Parathyroid adenoma (tissue), 2 donors: ENCODE results near the gene ABCD1.

Source experiments
- H2AFZ ChIP-seq: fragments of 300-600 bp; sonication (generic); one replicate; pipeline ENCODE4 v1.7.0; 2017; ENCODE audit warnings: antibody characterized with exemption, mild to moderate bottlenecking
- H3K27ac ChIP-seq: fragments of 300-600 bp; sonication (generic); one replicate; pipeline ENCODE4 v1.7.0; 2017
- H3K27me3 ChIP-seq: fragments of 300-600 bp; sonication (generic); one replicate; pipeline ENCODE4 v1.7.0; 2017; ENCODE audit warnings: low read length; ENCODE audit not compliant: control insufficient read depth, insufficient read depth
- H3K36me3 ChIP-seq: fragments of 300-600 bp; sonication (generic); one replicate; pipeline ENCODE4 v1.7.0; 2017; ENCODE audit warnings: low read length; ENCODE audit not compliant: control insufficient read depth, insufficient read depth
- H3K4me1 ChIP-seq: fragments of 300-600 bp; sonication (generic); one replicate; pipeline ENCODE4 v1.7.0; 2017; ENCODE audit warnings: control low read depth
- H3K4me2 ChIP-seq: fragments of 300-600 bp; sonication (generic); one replicate; pipeline ENCODE4 v1.7.0; 2017; ENCODE audit warnings: low read length
- H3K4me3 ChIP-seq: fragments of 300-600 bp; sonication (generic); one replicate; pipeline ENCODE4 v1.7.0; 2017; ENCODE audit warnings: low read depth, low read length
- H3K79me2 ChIP-seq: fragments of 300-600 bp; sonication (generic); one replicate; pipeline ENCODE4 v1.7.0; 2017; ENCODE audit warnings: control low read depth
- H3K9ac ChIP-seq: fragments of 300-600 bp; sonication (generic); one replicate; pipeline ENCODE4 v1.7.0; 2017; ENCODE audit warnings: mild to moderate bottlenecking
- H3K9me3 ChIP-seq: fragments of 300-600 bp; sonication (generic); one replicate; pipeline ENCODE4 v1.7.0; 2017; ENCODE audit warnings: low read length; ENCODE audit not compliant: control insufficient read depth
- CTCF ChIP-seq: fragments of 300-600 bp; sonication (generic); IDR thresholded peaks from one replicate; pipeline ENCODE4 v1.7.0; 2017; ENCODE audit warnings: antibody characterized with exemption, mild to moderate bottlenecking
- donor health status: primary hyperparathyroidism.

Gene ABCD1

GRCh38 chrX:153708415-153708814 is 16.2 kb upstream of the ABCD1 start:
- no peaks in the 10 kb centered on the region for H3K9me3 ChIP-seq
- peak; percentile 49 for TF ChIP-seq CTCF
- no peak overlapping the region for H2AFZ ChIP-seq
- no peaks in the 10 kb centered on the region for H3K36me3 ChIP-seq
- no peaks in the 10 kb centered on the region for H3K27me3 ChIP-seq
- no peak overlapping the region for H3K27ac ChIP-seq
- no peaks in the 10 kb centered on the region for H3K4me1 ChIP-seq
- no peak overlapping the region for H3K4me2 ChIP-seq
- no peak overlapping the region for H3K9ac ChIP-seq
- no peak overlapping the region for H3K4me3 ChIP-seq
- H3K79me2 ChIP-seq = no peaks in the 10 kb centered on the region

- H3K27ac ChIP-seq = no peak overlapping the region
- no peak overlapping the region for H3K4me2 ChIP-seq
- H3K9ac ChIP-seq = no peak overlapping the region
- no peaks in the 10 kb centered on the region for H3K36me3 ChIP-seq
- H3K27me3 ChIP-seq = no peaks in the 10 kb centered on the region
- no peak overlapping the region for H3K4me3 ChIP-seq
- H2AFZ ChIP-seq = no peak overlapping the region
- no peaks in the 10 kb centered on the region for H3K9me3 ChIP-seq
- no peaks in the 10 kb centered on the region for H3K4me1 ChIP-seq
- TF ChIP-seq CTCF = no peak
- H3K79me2 ChIP-seq = no peaks in the 10 kb centered on the region
Measured at GRCh38 chrX:153709726-153710674, 14.7 kb upstream of the ABCD1 start.

- Histone ChIP-seq H3K27ac (no peak overlapping the region), H3K4me1 (no peaks in the 10 kb centered on the region), H2AFZ (no peak overlapping the region), H3K4me2 (no peak overlapping the region), H3K4me3 (no peak overlapping the region), H3K9me3 (no peaks in the 10 kb centered on the region), H3K9ac (no peak overlapping the region), H3K79me2 (no peaks in the 10 kb centered on the region), H3K36me3 (no peaks in the 10 kb centered on the region), H3K27me3 (no peaks in the 10 kb centered on the region)
- TF ChIP-seq CTCF = no peak
Measured at GRCh38 chrX:153714256-153714655, 10.4 kb upstream of the ABCD1 start.

GRCh38 chrX:153717445-153717844 is 7.2 kb upstream of the ABCD1 start:
- TF ChIP-seq CTCF = no peak
- Histone ChIP-seq H3K4me1 (no peaks in the 10 kb centered on the region), H3K27ac (no peak overlapping the region)

GRCh38 chrX:153719238-153719637 is 5.4 kb upstream of the ABCD1 start:
- Histone ChIP-seq H3K27me3 (no peaks in the 10 kb centered on the region), H3K4me1 (peaks cover 2% of the 10 kb centered on the region), H3K9me3 (no peaks in the 10 kb centered on the region), H3K36me3 (no peaks in the 10 kb centered on the region), H3K4me2 (no peak overlapping the region), H2AFZ (no peak overlapping the region), H3K27ac (no peak overlapping the region), H3K4me3 (no peak overlapping the region), H3K79me2 (peaks cover 11% of the 10 kb centered on the region), H3K9ac (no peak overlapping the region)
- TF ChIP-seq CTCF = no peak

More at GRCh38 chrX:153717445-153717844, 7.2 kb upstream of the ABCD1 start:
- H2AFZ ChIP-seq = no peak overlapping the region
- no peaks in the 10 kb centered on the region for H3K36me3 ChIP-seq
- H3K9ac ChIP-seq = no peak overlapping the region
- no peak overlapping the region for H3K4me3 ChIP-seq
- no peak overlapping the region for H3K4me2 ChIP-seq
- H3K27me3 ChIP-seq = no peaks in the 10 kb centered on the region
- H3K79me2 ChIP-seq = peaks cover 11% of the 10 kb centered on the region
- H3K9me3 ChIP-seq = no peaks in the 10 kb centered on the region
